ENCODE data around the gene IFT122.

Gene IFT122

GRCh38 chr3:129549006-129549800 is 109.2 kb downstream of the IFT122 start:
- H3K4me3 ChIP-seq (ENCODE audit: low read depth in 1 of 2, low read length in 2 of 2): no peak overlapping the region
- no peak overlapping the region for H3K9ac ChIP-seq (ENCODE audit: low read length)
- H3K27ac ChIP-seq (ENCODE audit: low read depth, low read length): no peak overlapping the region
- no peaks in the 10 kb centered on the region for H3K4me1 ChIP-seq (ENCODE audit: insufficient read depth, low read length)
- no peaks in the 10 kb centered on the region for H3K36me3 ChIP-seq (ENCODE audit: insufficient read depth, low read length)
- no peaks in the 10 kb centered on the region for H3K9me3 ChIP-seq (ENCODE audit: low read length)
- no peaks in the 10 kb centered on the region for H3K27me3 ChIP-seq (ENCODE audit: control insufficient read depth in 1 of 2, insufficient read depth in 2 of 2, low read length in 2 of 2)

GRCh38 chr3:129549805-129550204 is 109.8 kb downstream of the IFT122 start:
- H3K4me1 ChIP-seq (ENCODE audit: insufficient read depth, low read length): peaks cover 6% of the 10 kb centered on the region
- no peak overlapping the region for H3K9ac ChIP-seq (ENCODE audit: low read length)
- H3K27ac ChIP-seq (ENCODE audit: low read depth, low read length): no peak overlapping the region
- no peaks in the 10 kb centered on the region for H3K36me3 ChIP-seq (ENCODE audit: insufficient read depth, low read length)
- H3K9me3 ChIP-seq (ENCODE audit: low read length): no peaks in the 10 kb centered on the region
- H3K4me3 ChIP-seq (ENCODE audit: low read depth in 1 of 2, low read length in 2 of 2): no peak overlapping the region
- H3K27me3 ChIP-seq (ENCODE audit: control insufficient read depth in 1 of 2, insufficient read depth in 2 of 2, low read length in 2 of 2): no peaks in the 10 kb centered on the region

GRCh38 chr3:129552287-129553050 is 112.4 kb downstream of the IFT122 start:
- peaks cover 11% of the 10 kb centered on the region for H3K4me1 ChIP-seq (ENCODE audit: insufficient read depth, low read length)
- H3K4me3 ChIP-seq (ENCODE audit: low read depth in 1 of 2, low read length in 2 of 2): no peak overlapping the region
- H3K9ac ChIP-seq (ENCODE audit: low read length): no peak overlapping the region
- no peaks in the 10 kb centered on the region for H3K9me3 ChIP-seq (ENCODE audit: low read length)
- no peaks in the 10 kb centered on the region for H3K27me3 ChIP-seq (ENCODE audit: control insufficient read depth in 1 of 2, insufficient read depth in 2 of 2, low read length in 2 of 2)
- peaks cover 8% of the 10 kb centered on the region for H3K36me3 ChIP-seq (ENCODE audit: insufficient read depth, low read length)
- no peak overlapping the region for H3K27ac ChIP-seq (ENCODE audit: low read depth, low read length)

- H3K9ac ChIP-seq (ENCODE audit: low read length): no peak overlapping the region
- H3K4me1 ChIP-seq (ENCODE audit: insufficient read depth, low read length): peaks cover 16% of the 10 kb centered on the region
- H3K27ac ChIP-seq (ENCODE audit: low read depth, low read length): no peak overlapping the region
- H3K9me3 ChIP-seq (ENCODE audit: low read length): no peaks in the 10 kb centered on the region
- no peak overlapping the region for H3K4me3 ChIP-seq (ENCODE audit: low read depth in 1 of 2, low read length in 2 of 2)
- peaks cover 11% of the 10 kb centered on the region for H3K36me3 ChIP-seq (ENCODE audit: insufficient read depth, low read length)
- H3K27me3 ChIP-seq (ENCODE audit: control insufficient read depth in 1 of 2, insufficient read depth in 2 of 2, low read length in 2 of 2): no peaks in the 10 kb centered on the region
Measured at GRCh38 chr3:129553171-129553570, 113.1 kb downstream of the IFT122 start.

GRCh38 chr3:129553719-129554118 is 113.7 kb downstream of the IFT122 start:
- Histone ChIP-seq H3K9ac (ENCODE audit: low read length) (no peak overlapping the region), H3K27me3 (ENCODE audit: control insufficient read depth in 1 of 2, insufficient read depth in 2 of 2, low read length in 2 of 2) (no peaks in the 10 kb centered on the region), H3K4me1 (ENCODE audit: insufficient read depth, low read length) (peaks cover 17% of the 10 kb centered on the region), H3K36me3 (ENCODE audit: insufficient read depth, low read length) (peaks cover 11% of the 10 kb centered on the region), H3K27ac (ENCODE audit: low read depth, low read length) (no peak overlapping the region), H3K4me3 (ENCODE audit: low read depth in 1 of 2, low read length in 2 of 2) (no peak overlapping the region), H3K9me3 (ENCODE audit: low read length) (no peaks in the 10 kb centered on the region)

GRCh38 chr3:129554356-129555152 is 114.5 kb downstream of the IFT122 start:
- H3K4me1 ChIP-seq (ENCODE audit: insufficient read depth, low read length): peaks cover 19% of the 10 kb centered on the region

GRCh38 chr3:129555153-129555550 is 115.1 kb downstream of the IFT122 start:
- Histone ChIP-seq H3K9ac (ENCODE audit: low read length) (no peak overlapping the region), H3K4me1 (ENCODE audit: insufficient read depth, low read length) (peaks cover 22% of the 10 kb centered on the region), H3K36me3 (ENCODE audit: insufficient read depth, low read length) (peaks cover 11% of the 10 kb centered on the region), H3K27me3 (ENCODE audit: control insufficient read depth in 1 of 2, insufficient read depth in 2 of 2, low read length in 2 of 2) (no peaks in the 10 kb centered on the region), H3K9me3 (ENCODE audit: low read length) (no peaks in the 10 kb centered on the region), H3K4me3 (ENCODE audit: low read depth in 1 of 2, low read length in 2 of 2) (no peak overlapping the region), H3K27ac (ENCODE audit: low read depth, low read length) (no peak overlapping the region)

More at GRCh38 chr3:129554356-129555152, 114.5 kb downstream of the IFT122 start:
- Histone ChIP-seq H3K9ac (ENCODE audit: low read length) (no peak overlapping the region), H3K27me3 (ENCODE audit: control insufficient read depth in 1 of 2, insufficient read depth in 2 of 2, low read length in 2 of 2) (no peaks in the 10 kb centered on the region), H3K4me3 (ENCODE audit: low read depth in 1 of 2, low read length in 2 of 2) (no peak overlapping the region), H3K27ac (ENCODE audit: low read depth, low read length) (no peak overlapping the region), H3K36me3 (ENCODE audit: insufficient read depth, low read length) (peaks cover 11% of the 10 kb centered on the region), H3K9me3 (ENCODE audit: low read length) (no peaks in the 10 kb centered on the region)

- Histone ChIP-seq H3K4me3 (ENCODE audit: low read depth in 1 of 2, low read length in 2 of 2) (no peak overlapping the region), H3K9ac (ENCODE audit: low read length) (no peak overlapping the region), H3K27me3 (ENCODE audit: control insufficient read depth in 1 of 2, insufficient read depth in 2 of 2, low read length in 2 of 2) (no peaks in the 10 kb centered on the region), H3K36me3 (ENCODE audit: insufficient read depth, low read length) (peaks cover 11% of the 10 kb centered on the region), H3K9me3 (ENCODE audit: low read length) (no peaks in the 10 kb centered on the region), H3K4me1 (ENCODE audit: insufficient read depth, low read length) (peaks cover 28% of the 10 kb centered on the region), H3K27ac (ENCODE audit: low read depth, low read length) (no peak overlapping the region)
Measured at GRCh38 chr3:129555616-129556357, 115.8 kb downstream of the IFT122 start.

GRCh38 chr3:129556358-129556695 is 116.3 kb downstream of the IFT122 start:
- H3K36me3 ChIP-seq (ENCODE audit: insufficient read depth, low read length): peaks cover 11% of the 10 kb centered on the region
- H3K27ac ChIP-seq (ENCODE audit: low read depth, low read length): no peak overlapping the region
- no peak overlapping the region for H3K9ac ChIP-seq (ENCODE audit: low read length)
- no peaks in the 10 kb centered on the region for H3K9me3 ChIP-seq (ENCODE audit: low read length)
- H3K27me3 ChIP-seq (ENCODE audit: control insufficient read depth in 1 of 2, insufficient read depth in 2 of 2, low read length in 2 of 2): no peaks in the 10 kb centered on the region
- no peak overlapping the region for H3K4me3 ChIP-seq (ENCODE audit: low read depth in 1 of 2, low read length in 2 of 2)
- peaks cover 34% of the 10 kb centered on the region for H3K4me1 ChIP-seq (ENCODE audit: insufficient read depth, low read length)

- no peaks in the 10 kb centered on the region for H3K9me3 ChIP-seq (ENCODE audit: low read length)
- no peaks in the 10 kb centered on the region for H3K27me3 ChIP-seq (ENCODE audit: control insufficient read depth in 1 of 2, insufficient read depth in 2 of 2, low read length in 2 of 2)
- peaks cover 41% of the 10 kb centered on the region for H3K4me1 ChIP-seq (ENCODE audit: insufficient read depth, low read length)
- H3K36me3 ChIP-seq (ENCODE audit: insufficient read depth, low read length): peaks cover 11% of the 10 kb centered on the region
- H3K27ac ChIP-seq (ENCODE audit: low read depth, low read length): no peak overlapping the region
- H3K4me3 ChIP-seq (ENCODE audit: low read depth in 1 of 2, low read length in 2 of 2): no peak overlapping the region
- H3K9ac ChIP-seq (ENCODE audit: low read length): no peak overlapping the region
Measured at GRCh38 chr3:129556890-129557547, 117.0 kb downstream of the IFT122 start.

Data from muscle layer of colon (tissue), 2 donors.